Activated T-cell treated with anti-CD3 and anti-CD28 coated beads, Interleukin-2, amount 50 U/mL, for 48 hours (primary cell): ENCODE results near the gene HOXB7.
A peak's percentile ranks its signal among the peaks of the same experiment; 100 is the strongest.

Experiments
- DNase-seq, 2 experiments: peaks; one replicate each; pipeline ENCODE4 v3.0.0-alpha.2; 2020

HOXB7 gene

GRCh38 chr17:48610282-48611211 is at the start of gene HOXB7:
Gene HOXB7, minus strand, starts transcription at chr17:48611017. Its CDS starts 99 bp downstream, at chr17:48610918.
- peak; percentile 80 to 82 for DNase-seq

- DNase-seq = no peak
Measured at GRCh38 chr17:48655913-48656312, 45.1 kb upstream of the HOXB7 start.

- no peak for DNase-seq
Measured at GRCh38 chr17:48649741-48650140, 38.9 kb upstream of the HOXB7 start.

GRCh38 chr17:48647963-48648245 is 37.1 kb upstream of the HOXB7 start:
- DNase-seq = no peak

GRCh38 chr17:48647103-48647962 is 36.5 kb upstream of the HOXB7 start:
- no peak for DNase-seq

- no peak for DNase-seq
Measured at GRCh38 chr17:48646183-48647102, 35.6 kb upstream of the HOXB7 start.

- no peak for DNase-seq
Measured at GRCh38 chr17:48645639-48646182, 34.9 kb upstream of the HOXB7 start.

GRCh38 chr17:48644910-48645557 is 34.2 kb upstream of the HOXB7 start:
- no peak for DNase-seq

GRCh38 chr17:48644159-48644558 is 33.3 kb upstream of the HOXB7 start:
- DNase-seq = no peak

- no peak for DNase-seq
Measured at GRCh38 chr17:48643697-48644012, 32.8 kb upstream of the HOXB7 start.

GRCh38 chr17:48642843-48643696 is 32.3 kb upstream of the HOXB7 start:
- no peak for DNase-seq

GRCh38 chr17:48642059-48642842 is 31.4 kb upstream of the HOXB7 start:
- DNase-seq = no peak

GRCh38 chr17:48641541-48642058 is 30.8 kb upstream of the HOXB7 start:
- DNase-seq = no peak

- no peak for DNase-seq
Measured at GRCh38 chr17:48640858-48641180, 30.0 kb upstream of the HOXB7 start.

GRCh38 chr17:48639982-48640857 is 29.4 kb upstream of the HOXB7 start:
- no peak for DNase-seq

- DNase-seq = no peak
Measured at GRCh38 chr17:48639136-48639535, 28.3 kb upstream of the HOXB7 start.

GRCh38 chr17:48637323-48638260 is 26.8 kb upstream of the HOXB7 start:
- DNase-seq = no peak
